Liver (tissue), 9 donors: ENCODE results near the gene CCDC178. TPM values are rescaled to one million over a fixed set of nuclear protein-coding genes. Genes with fewer than 3 reads are reported as not detected.

Experiments
- DNase-seq: peaks from one replicate; pipeline ENCODE4 v3.0.0-alpha.2; 2017; ENCODE audit warnings: low spot score
- H3K27ac ChIP-seq, 2 donors: one replicate each; pipeline ENCODE4 v1.7.0; 2013; ENCODE audit warnings: inconsistent platforms in 2 of 2, low read length in 2 of 2, control low read depth in 1 of 2, low read depth in 1 of 2, mild to moderate bottlenecking in 1 of 2
- H3K27me3 ChIP-seq, 4 donors: one replicate each; pipeline versions ENCODE4 v1.6.1 to v1.7.0; 2013; ENCODE audit warnings: low read length in 3 of 4, inconsistent platforms in 1 of 4, mild to moderate bottlenecking in 1 of 4, moderate library complexity in 1 of 4; ENCODE audit not compliant: control insufficient read depth in 4 of 4, insufficient read depth in 4 of 4
- H3K36me3 ChIP-seq, 4 donors: one replicate each; pipeline versions ENCODE4 v1.6.1 to v1.7.0; 2013; ENCODE audit warnings: low read length in 3 of 4, mild to moderate bottlenecking in 3 of 4, low read depth in 1 of 4, moderate library complexity in 1 of 4; ENCODE audit not compliant: control insufficient read depth in 4 of 4, insufficient read depth in 3 of 4
- H3K4me1 ChIP-seq, 4 donors: one replicate each; pipeline versions ENCODE4 v1.6.1 to v1.7.0; 2013; ENCODE audit warnings: low read length in 3 of 4, mild to moderate bottlenecking in 3 of 4, moderate library complexity in 1 of 4; ENCODE audit not compliant: control insufficient read depth in 4 of 4, insufficient read depth in 4 of 4
- H3K4me3 ChIP-seq, 3 donors: one replicate each; pipeline versions ENCODE4 v1.6.1 to v1.7.0; 2013; ENCODE audit warnings: low read length in 3 of 3, control low read depth in 1 of 3, low read depth in 1 of 3, mild to moderate bottlenecking in 1 of 3
- H3K9ac ChIP-seq, 2 donors: one replicate each; pipeline ENCODE4 v1.7.0; 2013; ENCODE audit warnings: low read length in 2 of 2, mild to moderate bottlenecking in 2 of 2, moderate library complexity in 2 of 2, control low read depth in 1 of 2, low read depth in 1 of 2
- H3K9me3 ChIP-seq, 4 donors: one replicate each; pipeline versions ENCODE4 v1.6.1 to v1.7.0; 2013; ENCODE audit warnings: low read length in 3 of 4; ENCODE audit not compliant: control insufficient read depth in 4 of 4
- ATF3 ChIP-seq: IDR thresholded peaks from 2 replicates; pipeline ENCODE4 v1.6.1; 2016; ENCODE audit warnings: antibody characterized with exemption
- CTCF ChIP-seq: fragments of 150-350 bp; IDR thresholded peaks from 2 replicates; pipeline ENCODE4 v1.5.1; 2017; ENCODE audit warnings: improper control_type of control experiment, low read depth, low read length; ENCODE audit not compliant: missing input control
- EGR1 ChIP-seq, 2 donors: IDR thresholded peaks; 2 replicates each; pipeline ENCODE4 v1.6.1; 2016 to 2018; ENCODE audit warnings: antibody characterized with exemption in 2 of 2, low read depth in 2 of 2
- FOXA1 ChIP-seq: IDR thresholded peaks from 2 replicates; pipeline ENCODE4 v1.6.1; 2016; ENCODE audit warnings: antibody characterized with exemption
- FOXA2 ChIP-seq: IDR thresholded peaks from 2 replicates; pipeline ENCODE4 v1.6.1; 2016; ENCODE audit warnings: antibody characterized with exemption
- GABPA ChIP-seq, 2 donors: IDR thresholded peaks in 1 of 2; conservative IDR thresholded peaks in 1 of 2; 2 replicates each; pipeline ENCODE4 v1.6.1; 2016; ENCODE audit warnings: antibody characterized with exemption in 2 of 2, mild to moderate bottlenecking in 1 of 2, moderate library complexity in 1 of 2
- HNF4A ChIP-seq, 2 donors: conservative IDR thresholded peaks; 2 replicates each; pipeline ENCODE4 v1.6.1; 2016; ENCODE audit warnings: antibody characterized with exemption in 2 of 2, mild to moderate bottlenecking in 2 of 2
- HNF4G ChIP-seq: IDR thresholded peaks from 2 replicates; pipeline ENCODE4 v1.6.1; 2016; ENCODE audit warnings: antibody characterized with exemption
- JUND ChIP-seq, 2 donors: IDR thresholded peaks; 2 replicates each; pipeline ENCODE4 v1.6.1; 2016; ENCODE audit warnings: antibody characterized with exemption in 2 of 2
- MAX ChIP-seq: IDR thresholded peaks from 2 replicates; pipeline ENCODE4 v1.6.1; 2016; ENCODE audit warnings: antibody characterized with exemption
- NR2F2 ChIP-seq: IDR thresholded peaks from 2 replicates; pipeline ENCODE4 v1.6.1; 2016; ENCODE audit warnings: antibody characterized with exemption
- RAD21 ChIP-seq, 2 donors: IDR thresholded peaks; 2 replicates each; pipeline ENCODE4 v1.6.1; 2016; ENCODE audit warnings: antibody characterized with exemption in 2 of 2, mild to moderate bottlenecking in 2 of 2
- REST ChIP-seq: IDR thresholded peaks from 2 replicates; pipeline ENCODE4 v1.6.1; 2016; ENCODE audit warnings: antibody characterized with exemption, mild to moderate bottlenecking
- RXRA ChIP-seq, 2 donors: IDR thresholded peaks; 2 replicates each; pipeline ENCODE4 v1.6.1; 2017 to 2018; ENCODE audit warnings: antibody characterized with exemption in 2 of 2, mild to moderate bottlenecking in 1 of 2
- SP1 ChIP-seq: IDR thresholded peaks from 2 replicates; pipeline ENCODE4 v1.6.1; 2018; ENCODE audit warnings: antibody characterized with exemption, mild to moderate bottlenecking
- TAF1 ChIP-seq: conservative IDR thresholded peaks from 2 replicates; pipeline ENCODE4 v1.6.1; 2016; ENCODE audit warnings: antibody characterized with exemption, mild to moderate bottlenecking
- YY1 ChIP-seq: IDR thresholded peaks from 2 replicates; pipeline ENCODE4 v1.6.1; 2016; ENCODE audit warnings: antibody characterized with exemption, mild to moderate bottlenecking
- ZBTB33 ChIP-seq: IDR thresholded peaks from 2 replicates; pipeline ENCODE4 v1.6.1; 2016; ENCODE audit warnings: antibody characterized with exemption
- WGBS: extraction: QIAGEN DNeasy Blood & Tissue Kit; methylation state at CpG from one replicate; pipeline ENCODE4 v1.1.7; 2013; 5-methylcytosine and 5-hydroxymethylcytosine counted together
- polyA plus RNA-seq, 2 donors: library from polyadenylated mRNA; stranded (reverse) in 1 of 2; unstranded in 1 of 2; fragments of 200-250 nt in 1 of 2; fragments of >200 nt in 1 of 2; fragmentation: Nextera tagmentation in 1 of 2; extraction: Ambion mirVana in 1 of 2; gene quantifications; one replicate each; pipeline versions ENCODE4 v1.2.1 to v1.2.3, GENCODE V29; 2013 to 2015
- total RNA-seq, 2 donors: library from RNA; depleted of rRNA; stranded (reverse); fragments of >200 nt; gene quantifications; one replicate each; pipeline ENCODE4 v1.2.3, GENCODE V29; 2014
- donor health status: healthy.
- donor health status: healthy.
- donor health status: healthy.
- donor health status: healthy.
- donor health status: healthy.

The CCDC178 gene
- total and polyA plus RNA-seq, 4 donors = not detected

GRCh38 chr18:33022370-33022769 is 418.2 kb downstream of the CCDC178 start (continued):
- TF ChIP-seq CTCF (no peak), ATF3 (no peak), FOXA2 (no peak), EGR1 (IDR thresholded peaks at IDR 0.05; ENCODE audit: low read depth in 2 of 2) (no peak), RAD21 (IDR thresholded peaks at IDR 0.05) (no peak)

GRCh38 chr18:33020877-33021276 is 419.6 kb downstream of the CCDC178 start:
- no peak overlapping the region for H3K9ac ChIP-seq
- no peaks in the 10 kb centered on the region for H3K4me1 ChIP-seq
- TF ChIP-seq HNF4G = no peak
- TF ChIP-seq RXRA (IDR thresholded peaks at IDR 0.05) = no peak
- TF ChIP-seq CTCF = no peak
- TF ChIP-seq HNF4A (conservative IDR thresholded peaks at IDR 0.05) = no peak
- TF ChIP-seq ATF3 = no peak
- TF ChIP-seq NR2F2 = no peak
- no peak for TF ChIP-seq EGR1 (IDR thresholded peaks at IDR 0.05; ENCODE audit: low read depth in 2 of 2)
- no peak for TF ChIP-seq GABPA (IDR thresholded peaks at IDR 0.05 in 1 of 2, conservative IDR thresholded peaks at IDR 0.05 in 1 of 2)
- no peak for TF ChIP-seq ZBTB33
- TF ChIP-seq FOXA1 = no peak
- TF ChIP-seq JUND (IDR thresholded peaks at IDR 0.05) = no peak
- no peak for TF ChIP-seq REST
- TF ChIP-seq YY1 = no peak
- TF ChIP-seq RAD21 (IDR thresholded peaks at IDR 0.05) = no peak
- no peak for TF ChIP-seq TAF1
- TF ChIP-seq MAX = no peak
- no peak for TF ChIP-seq FOXA2
- no peak for TF ChIP-seq SP1
- H3K27ac ChIP-seq = no peak overlapping the region
- no peaks in the 10 kb centered on the region for H3K9me3 ChIP-seq
- no peak overlapping the region for H3K4me3 ChIP-seq
- H3K36me3 ChIP-seq = no peaks in the 10 kb centered on the region
- DNase-seq = no peak
- WGBS = 74% methylated on average over 2 of the region's 2 CpGs
- H3K27me3 ChIP-seq = no peaks in the 10 kb centered on the region
